Measurements from ENCODE around the gene NCAM2. TPM values are rescaled to one million over a fixed set of nuclear protein-coding genes. Genes with fewer than 3 reads are reported as not detected.

NCAM2 gene
- polyA plus RNA-seq, 3 donors = not detected

DNA sequence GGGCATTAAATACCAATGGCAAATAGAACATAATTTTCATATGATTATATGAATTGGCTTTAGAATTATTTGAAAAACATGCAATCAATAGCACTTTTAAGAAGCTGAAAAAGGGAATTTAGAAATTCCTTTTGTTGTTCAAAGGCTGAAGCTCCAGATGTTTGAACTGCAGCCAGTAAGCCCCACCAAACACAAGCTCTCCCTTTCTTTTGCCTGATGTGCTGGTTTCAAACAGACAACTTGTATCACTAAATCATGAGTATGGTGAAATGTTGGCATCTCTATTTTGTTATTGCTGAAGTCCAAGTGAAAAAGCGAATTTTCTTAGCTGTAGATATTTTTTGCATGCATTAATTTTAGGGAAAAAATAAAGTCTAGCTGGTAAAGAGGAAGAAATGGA, 27.5 kb upstream of the NCAM2 start:
- intact Hi-C loops (cut with micrococcal nuclease) = no loop called here
- H3K9me3 Mint-ChIP-seq = no peaks in the 10 kb centered on the region
- no peak overlapping the region for H3K4me2 ChIP-seq (replicated peaks; ENCODE audit: extremely low read depth, low read length, poor library complexity, severe bottlenecking)

DNA sequence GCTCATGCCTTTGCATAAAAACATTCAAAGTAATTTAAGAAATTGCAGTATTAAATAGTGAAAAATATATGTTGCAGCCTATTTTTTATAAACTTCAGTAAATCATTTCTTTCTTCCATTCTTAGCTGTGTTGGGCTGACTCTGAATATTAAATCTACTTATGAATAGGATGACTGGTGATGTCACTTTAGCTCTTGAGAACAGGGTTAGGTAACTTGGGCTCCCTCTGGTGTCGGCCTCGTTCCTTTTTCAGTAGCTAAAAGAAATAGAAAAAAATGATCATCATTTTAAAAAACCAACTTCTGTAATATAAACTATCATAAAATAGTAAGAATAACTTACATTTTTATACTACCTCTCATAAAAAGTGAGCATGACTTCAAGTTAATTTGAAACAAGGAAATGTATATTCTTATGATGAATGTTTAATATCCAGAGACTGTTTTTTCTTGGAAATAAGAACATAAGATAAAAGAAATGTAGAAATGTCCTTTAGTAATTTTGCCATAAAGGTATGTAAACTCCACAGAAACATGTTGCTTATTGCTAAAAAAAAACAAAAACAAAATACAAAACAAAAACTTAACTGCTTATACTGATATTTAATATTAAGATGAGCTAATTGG, 26.8 kb upstream of the NCAM2 start:
- H3K36me3 ChIP-seq (replicated peaks in 1 of 2; ENCODE audit: control insufficient read depth in 1 of 2, insufficient read depth in 2 of 2, low read length in 2 of 2) = no peaks in the 10 kb centered on the region
- no peak overlapping the region for H3K27ac ChIP-seq (ENCODE audit: low read depth in 1 of 2, low read length in 2 of 2)
- H3K4me1 ChIP-seq (ENCODE audit: control insufficient read depth in 1 of 2, insufficient read depth in 2 of 2, low read length in 2 of 2) = no peaks in the 10 kb centered on the region
- H3K4me3 Mint-ChIP-seq = no peak overlapping the region
- DNase-seq = no peak
- H2AFZ ChIP-seq (ENCODE audit: insufficient read depth, low read depth, low read length, poor library complexity, severe bottlenecking) = no peak overlapping the region
- H3K9me3 Mint-ChIP-seq = peaks cover 0 to 3% (median 0%) of the 10 kb centered on the region in 7 donors
- H4K20me1 ChIP-seq (ENCODE audit: insufficient read depth, low read length) = no peaks in the 10 kb centered on the region
- no peak overlapping the region for H3K4me3 ChIP-seq (replicated peaks in 1 of 3; ENCODE audit: low read depth in 2 of 3, low read length in 3 of 3)
- no peak overlapping the region for H3K9ac ChIP-seq (ENCODE audit: insufficient read depth, low read length, poor library complexity, severe bottlenecking)
- peaks cover 0 to 1% (median 1%) of the 10 kb centered on the region in 3 donors for H3K27me3 Mint-ChIP-seq (ENCODE audit: low read depth in 3 of 3)
- H3K9me3 ChIP-seq (replicated peaks in 1 of 2; ENCODE audit: control insufficient read depth in 1 of 2, insufficient read depth in 1 of 2, low read length in 2 of 2) = no peaks in the 10 kb centered on the region
- H3K79me2 ChIP-seq (ENCODE audit: insufficient read depth, low read length) = no peaks in the 10 kb centered on the region
- intact Hi-C loops (cut with micrococcal nuclease) = no loop called here
- H3K36me3 Mint-ChIP-seq = no peaks in the 10 kb centered on the region
- no peaks in the 10 kb centered on the region for H3K27me3 ChIP-seq (ENCODE audit: control insufficient read depth in 2 of 2, insufficient read depth in 2 of 2, low read length in 2 of 2)
- WGBS (ENCODE audit: insufficient coverage) = no CpG with 5 or more reads among the region's 2 CpGs
- no peaks in the 10 kb centered on the region for H3K4me1 Mint-ChIP-seq
- H3K27ac Mint-ChIP-seq = no peak overlapping the region
- TF ChIP-seq, protein P1, sequence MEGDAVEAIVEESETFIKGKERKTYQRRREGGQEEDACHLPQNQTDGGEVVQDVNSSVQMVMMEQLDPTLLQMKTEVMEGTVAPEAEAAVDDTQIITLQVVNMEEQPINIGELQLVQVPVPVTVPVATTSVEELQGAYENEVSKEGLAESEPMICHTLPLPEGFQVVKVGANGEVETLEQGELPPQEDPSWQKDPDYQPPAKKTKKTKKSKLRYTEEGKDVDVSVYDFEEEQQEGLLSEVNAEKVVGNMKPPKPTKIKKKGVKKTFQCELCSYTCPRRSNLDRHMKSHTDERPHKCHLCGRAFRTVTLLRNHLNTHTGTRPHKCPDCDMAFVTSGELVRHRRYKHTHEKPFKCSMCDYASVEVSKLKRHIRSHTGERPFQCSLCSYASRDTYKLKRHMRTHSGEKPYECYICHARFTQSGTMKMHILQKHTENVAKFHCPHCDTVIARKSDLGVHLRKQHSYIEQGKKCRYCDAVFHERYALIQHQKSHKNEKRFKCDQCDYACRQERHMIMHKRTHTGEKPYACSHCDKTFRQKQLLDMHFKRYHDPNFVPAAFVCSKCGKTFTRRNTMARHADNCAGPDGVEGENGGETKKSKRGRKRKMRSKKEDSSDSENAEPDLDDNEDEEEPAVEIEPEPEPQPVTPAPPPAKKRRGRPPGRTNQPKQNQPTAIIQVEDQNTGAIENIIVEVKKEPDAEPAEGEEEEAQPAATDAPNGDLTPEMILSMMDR (IDR thresholded peaks at IDR 0.05) = no peak
- no peak overlapping the region for H3K4me2 ChIP-seq (replicated peaks; ENCODE audit: extremely low read depth, low read length, poor library complexity, severe bottlenecking)

More for the DNA sequence above, 27.5 kb upstream of the NCAM2 start:
- Mint-ChIP-seq H3K4me1 (no peaks in the 10 kb centered on the region), H3K36me3 (no peaks in the 10 kb centered on the region), H3K27me3 (ENCODE audit: low read depth in 3 of 3) (peaks cover 0 to 1% (median 1%) of the 10 kb centered on the region in 3 donors), H3K4me3 (no peak overlapping the region), H3K27ac (no peak overlapping the region)
- Histone ChIP-seq H3K4me1 (ENCODE audit: control insufficient read depth in 1 of 2, insufficient read depth in 2 of 2, low read length in 2 of 2) (no peaks in the 10 kb centered on the region), H2AFZ (ENCODE audit: insufficient read depth, low read depth, low read length, poor library complexity, severe bottlenecking) (no peak overlapping the region), H3K27ac (ENCODE audit: low read depth in 1 of 2, low read length in 2 of 2) (no peak overlapping the region), H3K79me2 (ENCODE audit: insufficient read depth, low read length) (no peaks in the 10 kb centered on the region), H3K4me3 (replicated peaks in 1 of 3; ENCODE audit: low read depth in 2 of 3, low read length in 3 of 3) (no peak overlapping the region), H4K20me1 (ENCODE audit: insufficient read depth, low read length) (no peaks in the 10 kb centered on the region), H3K9me3 (replicated peaks in 1 of 2; ENCODE audit: control insufficient read depth in 1 of 2, insufficient read depth in 1 of 2, low read length in 2 of 2) (no peaks in the 10 kb centered on the region), H3K36me3 (replicated peaks in 1 of 2; ENCODE audit: control insufficient read depth in 1 of 2, insufficient read depth in 2 of 2, low read length in 2 of 2) (no peaks in the 10 kb centered on the region), H3K27me3 (ENCODE audit: control insufficient read depth in 2 of 2, insufficient read depth in 2 of 2, low read length in 2 of 2) (no peaks in the 10 kb centered on the region), H3K9ac (ENCODE audit: insufficient read depth, low read length, poor library complexity, severe bottlenecking) (no peak overlapping the region)
- DNase-seq = no peak
- WGBS (ENCODE audit: insufficient coverage) = no CpG with 5 or more reads among the region's 1 CpG
- TF ChIP-seq, protein P1 (IDR thresholded peaks at IDR 0.05) = no peak

Data from CD14-positive monocyte (primary cell).